ENCODE measurements around the gene TMPRSS13. TPM values are rescaled to one million over a fixed set of nuclear protein-coding genes. Genes with fewer than 3 reads are reported as not detected.

TMPRSS13 gene
- total and polyA plus RNA-seq, 7 donors, result not detected

DNA sequence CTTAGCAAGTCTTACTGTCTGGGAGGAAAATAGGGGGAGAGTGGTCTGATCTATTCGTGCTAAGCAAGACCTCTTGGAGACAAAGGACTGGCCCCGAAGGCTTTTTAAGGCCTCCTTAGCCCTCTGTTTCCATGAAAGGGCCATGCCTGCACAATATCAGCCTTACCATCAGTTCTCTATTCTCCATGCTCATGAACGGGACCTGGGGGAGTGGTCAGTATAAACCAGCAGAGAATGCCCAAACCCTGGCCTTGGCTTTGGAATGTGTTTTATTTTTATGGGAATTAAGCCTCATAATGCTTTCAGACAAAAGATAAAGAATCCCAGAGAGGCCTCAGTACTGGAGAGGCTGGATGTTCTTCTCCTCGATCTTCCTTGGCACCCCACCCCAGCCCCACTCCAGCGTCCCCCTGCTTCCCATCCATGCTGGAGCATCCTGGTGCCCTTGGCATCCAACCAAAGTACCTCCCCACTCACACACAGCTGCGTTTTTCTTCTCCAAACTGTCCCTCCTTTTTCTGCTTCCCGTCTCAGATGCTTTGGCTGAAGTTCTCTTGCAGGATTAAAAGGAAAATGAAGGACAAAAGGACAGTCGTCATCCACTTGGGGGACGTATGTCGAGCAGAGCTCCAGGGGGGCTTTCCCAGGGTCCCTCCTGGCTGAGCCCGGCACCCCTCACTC lies 71.3 kb downstream of the TMPRSS13 start:
- no peak for DNase-seq
- no peaks in the 10 kb centered on the region for H3K36me3 ChIP-seq (ENCODE audit: insufficient read depth in 1 of 2, low read depth in 1 of 2)
- H3K4me3 ChIP-seq, result no peak overlapping the region
- H3K27me3 ChIP-seq (ENCODE audit: insufficient read depth in 3 of 3, low read length in 2 of 3), result peaks cover 0 to 2% (median 0%) of the 10 kb centered on the region in 3 donors
- TF ChIP-seq CTCF (IDR thresholded peaks at IDR 0.05), result no peak
- ATAC-seq, result no peak
- no peaks in the 10 kb centered on the region for H3K9me3 ChIP-seq
- 35 to 38% (median 36%) methylated on average over 11 of the region's 11 CpGs for WGBS, 3 donors
- peak overlapping the region; percentile 4 for H3K27ac ChIP-seq
- no peaks in the 10 kb centered on the region for H3K4me1 ChIP-seq
- intact Hi-C loops (cut with DNase I), result no loop called here

- Histone ChIP-seq H3K27me3 (ENCODE audit: insufficient read depth in 3 of 3, low read length in 2 of 3) (peaks cover 0 to 2% (median 0%) of the 10 kb centered on the region in 3 donors), H3K4me3 (no peak overlapping the region), H3K4me1 (no peaks in the 10 kb centered on the region), H3K36me3 (ENCODE audit: insufficient read depth in 1 of 2, low read depth in 1 of 2) (no peaks in the 10 kb centered on the region), H3K27ac (no peak overlapping the region), H3K9me3 (no peaks in the 10 kb centered on the region)
- ATAC-seq, result no peak
- intact Hi-C loops (cut with DNase I), result no loop called here
- DNase-seq, result no peak
- no peak for TF ChIP-seq CTCF (IDR thresholded peaks at IDR 0.05)
- 87 to 91% (median 88%) methylated on average over 13 of the region's 13 CpGs for WGBS, 3 donors
These were observed 73.1 kb downstream of the TMPRSS13 start for GRCh38 chr11:117855912-117856651.

GRCh38 chr11:117855186-117855845 lies 73.9 kb downstream of the TMPRSS13 start:
- Histone ChIP-seq H3K27ac (no peak overlapping the region), H3K36me3 (ENCODE audit: insufficient read depth in 1 of 2, low read depth in 1 of 2) (no peaks in the 10 kb centered on the region), H3K4me1 (no peaks in the 10 kb centered on the region), H3K9me3 (no peaks in the 10 kb centered on the region), H3K27me3 (ENCODE audit: insufficient read depth in 3 of 3, low read length in 2 of 3) (peaks cover 0 to 2% (median 0%) of the 10 kb centered on the region in 3 donors), H3K4me3 (no peak overlapping the region)
- intact Hi-C loops (cut with DNase I), result no loop called here
- DNase-seq (no peak), ATAC-seq (no peak)
- 70 to 87% (median 80%) methylated on average over 12 of the region's 12 CpGs for WGBS, 3 donors
- no peak for TF ChIP-seq CTCF (IDR thresholded peaks at IDR 0.05)

GRCh38 chr11:117852309-117852708 lies 76.9 kb downstream of the TMPRSS13 start:
- no peak for ATAC-seq
- Histone ChIP-seq H3K27me3 (ENCODE audit: insufficient read depth in 3 of 3, low read length in 2 of 3) (peaks cover 0 to 2% (median 0%) of the 10 kb centered on the region in 3 donors), H3K4me3 (no peak overlapping the region), H3K36me3 (ENCODE audit: insufficient read depth in 1 of 2, low read depth in 1 of 2) (no peaks in the 10 kb centered on the region), H3K4me1 (no peaks in the 10 kb centered on the region), H3K27ac (no peak overlapping the region), H3K9me3 (no peaks in the 10 kb centered on the region)
- DNase-seq, result no peak
- TF ChIP-seq CTCF (IDR thresholded peaks at IDR 0.05), result no peak
- intact Hi-C loops (cut with DNase I), result no loop called here
- WGBS, 3 donors, result 67 to 73% (median 69%) methylated on average over 3 of the region's 3 CpGs

Data from psoas muscle (tissue), 8 donors.